Measurements from ENCODE around the gene EPHA4.

EPHA4 gene

GRCh38 chr2:221451862-221452788 lies 120.0 kb downstream of the EPHA4 start:
- DNase-seq (ENCODE audit: extremely low read depth, low read depth): no peak
- TF ChIP-seq CTCF (IDR thresholded peaks at IDR 0.05; ENCODE audit: low read depth, low read length): no peak

- TF ChIP-seq CTCF (IDR thresholded peaks at IDR 0.05; ENCODE audit: low read depth, low read length): no peak
- DNase-seq (ENCODE audit: extremely low read depth, low read depth): no peak
Measured at GRCh38 chr2:221450280-221450679, 121.8 kb downstream of the EPHA4 start.

GRCh38 chr2:221449406-221449805 lies 122.7 kb downstream of the EPHA4 start:
- DNase-seq (ENCODE audit: extremely low read depth, low read depth): no peak
- TF ChIP-seq CTCF (IDR thresholded peaks at IDR 0.05; ENCODE audit: low read depth, low read length): no peak

- no peak for DNase-seq (ENCODE audit: extremely low read depth, low read depth)
- TF ChIP-seq CTCF (IDR thresholded peaks at IDR 0.05; ENCODE audit: low read depth, low read length): no peak
Measured at GRCh38 chr2:221448844-221449390, 123.2 kb downstream of the EPHA4 start.

- DNase-seq (ENCODE audit: extremely low read depth, low read depth): no peak
- no peak for TF ChIP-seq CTCF (IDR thresholded peaks at IDR 0.05; ENCODE audit: low read depth, low read length)
Measured at GRCh38 chr2:221448057-221448843, 123.9 kb downstream of the EPHA4 start.

GRCh38 chr2:221447310-221447709 lies 124.8 kb downstream of the EPHA4 start:
- DNase-seq (ENCODE audit: extremely low read depth, low read depth): no peak
- TF ChIP-seq CTCF (IDR thresholded peaks at IDR 0.05; ENCODE audit: low read depth, low read length): no peak
